ENCODE measurements around the gene SURF4.

SURF4 gene

DNA sequence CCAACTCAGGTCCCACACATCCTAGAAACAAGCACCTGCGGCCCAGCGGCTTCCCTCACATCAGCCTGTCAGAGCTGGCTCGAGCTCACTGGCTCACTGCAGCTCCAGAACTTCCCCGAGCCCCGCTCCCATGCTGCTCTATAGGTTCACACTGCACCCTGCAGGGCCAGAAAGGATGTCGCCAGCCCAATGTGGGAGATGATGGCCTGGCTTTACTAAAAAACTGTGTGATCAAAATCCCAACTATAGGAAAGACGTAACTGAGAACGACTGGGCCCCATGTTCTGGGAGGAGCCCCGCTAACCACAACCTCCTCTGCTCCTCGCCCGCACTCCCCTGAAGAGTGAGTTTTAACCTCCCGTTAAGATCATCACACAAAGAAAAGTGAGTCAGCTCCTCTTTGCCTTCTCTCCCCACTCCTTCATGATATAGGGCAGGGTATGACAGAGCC, 4.6 kb downstream of the SURF4 start:
- TF ChIP-seq, protein P1, sequence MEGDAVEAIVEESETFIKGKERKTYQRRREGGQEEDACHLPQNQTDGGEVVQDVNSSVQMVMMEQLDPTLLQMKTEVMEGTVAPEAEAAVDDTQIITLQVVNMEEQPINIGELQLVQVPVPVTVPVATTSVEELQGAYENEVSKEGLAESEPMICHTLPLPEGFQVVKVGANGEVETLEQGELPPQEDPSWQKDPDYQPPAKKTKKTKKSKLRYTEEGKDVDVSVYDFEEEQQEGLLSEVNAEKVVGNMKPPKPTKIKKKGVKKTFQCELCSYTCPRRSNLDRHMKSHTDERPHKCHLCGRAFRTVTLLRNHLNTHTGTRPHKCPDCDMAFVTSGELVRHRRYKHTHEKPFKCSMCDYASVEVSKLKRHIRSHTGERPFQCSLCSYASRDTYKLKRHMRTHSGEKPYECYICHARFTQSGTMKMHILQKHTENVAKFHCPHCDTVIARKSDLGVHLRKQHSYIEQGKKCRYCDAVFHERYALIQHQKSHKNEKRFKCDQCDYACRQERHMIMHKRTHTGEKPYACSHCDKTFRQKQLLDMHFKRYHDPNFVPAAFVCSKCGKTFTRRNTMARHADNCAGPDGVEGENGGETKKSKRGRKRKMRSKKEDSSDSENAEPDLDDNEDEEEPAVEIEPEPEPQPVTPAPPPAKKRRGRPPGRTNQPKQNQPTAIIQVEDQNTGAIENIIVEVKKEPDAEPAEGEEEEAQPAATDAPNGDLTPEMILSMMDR (conservative IDR thresholded peaks at IDR 0.05; ENCODE audit: low read length) = no peak
- no peak overlapping the region for H3K4me3 ChIP-seq (ENCODE audit: low read length)
- DNase-seq (ENCODE audit: low read depth) = no peak

DNA sequence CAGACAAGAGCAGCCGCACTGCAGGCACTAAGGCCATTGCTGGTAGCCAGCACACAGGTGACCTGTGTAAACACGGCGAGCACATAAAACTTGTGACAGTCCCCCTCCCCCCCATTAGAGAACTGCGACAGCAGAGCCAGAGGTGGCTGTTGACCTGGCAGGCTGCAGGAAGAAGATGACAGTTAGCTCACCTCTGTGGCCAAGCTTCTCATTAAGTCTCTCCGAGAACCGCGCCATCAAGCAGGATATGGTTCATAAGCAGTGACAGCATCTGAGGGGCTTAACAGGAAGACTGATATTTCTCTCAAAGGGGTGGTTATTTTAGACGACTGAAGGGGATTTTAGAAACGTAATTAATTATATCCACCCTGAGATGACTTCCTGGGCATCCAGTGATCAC, 5.2 kb downstream of the SURF4 start:
- no peak overlapping the region for H3K4me3 ChIP-seq (ENCODE audit: low read length)
- no peak for DNase-seq (ENCODE audit: low read depth)
- TF ChIP-seq, protein P1 (conservative IDR thresholded peaks at IDR 0.05; ENCODE audit: low read length) = no peak

DNA sequence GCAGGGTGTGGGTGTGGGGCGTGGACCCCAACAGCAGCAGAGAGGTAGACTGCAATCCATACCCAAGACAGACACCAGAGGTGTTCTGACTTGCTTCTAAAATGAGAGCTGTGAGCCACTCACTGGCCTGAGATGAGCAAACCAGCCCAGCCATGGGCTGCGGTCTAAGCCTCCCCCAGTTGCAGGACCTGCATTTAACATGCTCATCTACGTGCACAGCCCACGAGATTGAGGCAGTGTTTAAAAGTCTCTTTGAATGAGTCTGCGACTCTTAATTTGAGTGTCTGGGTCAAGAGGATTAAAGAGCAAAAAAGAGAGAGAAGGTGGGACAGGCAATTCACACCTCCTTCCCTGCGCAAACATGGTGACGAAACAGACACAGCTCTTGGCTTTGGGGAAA, 5.9 kb downstream of the SURF4 start:
- no peak for DNase-seq (ENCODE audit: low read depth)
- TF ChIP-seq, protein P1 (conservative IDR thresholded peaks at IDR 0.05; ENCODE audit: low read length) = no peak
- no peak overlapping the region for H3K4me3 ChIP-seq (ENCODE audit: low read length)

DNA sequence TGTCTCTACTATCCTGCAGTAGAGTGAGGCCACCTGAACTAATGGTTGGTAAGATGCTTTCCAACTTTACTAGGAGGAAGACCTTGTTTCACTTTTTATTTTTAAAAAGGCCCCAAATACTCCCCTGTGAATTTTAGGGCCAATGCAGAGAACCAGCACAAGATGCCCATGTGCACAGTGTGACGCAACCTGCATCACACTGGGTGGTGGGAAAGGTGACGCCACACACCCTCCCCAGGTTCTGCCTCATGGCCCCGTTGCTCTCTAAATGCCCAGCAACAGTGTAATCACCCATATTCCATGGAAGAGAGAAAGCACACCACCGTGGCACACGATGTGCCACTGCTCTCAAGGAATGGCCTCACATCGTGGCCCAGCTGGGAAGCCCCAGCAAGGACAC, 6.4 kb downstream of the SURF4 start:
- no peak overlapping the region for H3K4me3 ChIP-seq (ENCODE audit: low read length)
- DNase-seq (ENCODE audit: low read depth) = no peak
- TF ChIP-seq, protein P1 (conservative IDR thresholded peaks at IDR 0.05; ENCODE audit: low read length) = no peak

DNA sequence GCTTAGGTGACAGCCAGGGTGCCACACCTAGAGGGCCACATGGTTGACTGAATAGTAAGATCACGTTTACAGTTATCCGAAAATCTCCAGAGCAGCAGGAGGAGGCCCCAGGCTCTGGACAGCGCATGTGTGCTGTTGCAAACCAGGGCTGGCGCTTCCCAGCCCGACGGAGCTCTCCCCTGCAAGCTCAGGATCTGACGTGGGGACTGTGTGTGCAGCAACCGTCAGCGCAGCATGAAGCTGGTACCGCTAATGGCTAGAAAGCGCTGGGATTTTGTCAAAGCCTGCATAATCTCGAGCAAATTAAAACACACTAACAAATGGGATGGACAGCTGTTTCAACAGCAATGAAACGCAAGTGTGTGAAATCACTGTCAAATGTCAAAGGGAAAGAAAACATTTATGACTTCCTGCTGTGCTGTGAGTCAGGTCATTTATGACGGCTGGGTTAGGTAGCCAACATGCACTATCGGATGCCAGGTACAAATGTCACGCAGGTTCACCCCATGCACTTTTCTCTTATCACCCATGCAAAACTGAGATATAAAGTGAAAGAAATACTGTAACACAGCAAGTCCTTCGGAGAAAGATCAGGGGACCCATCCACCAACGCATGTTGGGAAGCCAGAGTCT, 7.5 kb downstream of the SURF4 start:
- no peak for DNase-seq (ENCODE audit: low read depth)
- TF ChIP-seq, protein P1 (conservative IDR thresholded peaks at IDR 0.05; ENCODE audit: low read length) = no peak
- no peak overlapping the region for H3K4me3 ChIP-seq (ENCODE audit: low read length)

DNA sequence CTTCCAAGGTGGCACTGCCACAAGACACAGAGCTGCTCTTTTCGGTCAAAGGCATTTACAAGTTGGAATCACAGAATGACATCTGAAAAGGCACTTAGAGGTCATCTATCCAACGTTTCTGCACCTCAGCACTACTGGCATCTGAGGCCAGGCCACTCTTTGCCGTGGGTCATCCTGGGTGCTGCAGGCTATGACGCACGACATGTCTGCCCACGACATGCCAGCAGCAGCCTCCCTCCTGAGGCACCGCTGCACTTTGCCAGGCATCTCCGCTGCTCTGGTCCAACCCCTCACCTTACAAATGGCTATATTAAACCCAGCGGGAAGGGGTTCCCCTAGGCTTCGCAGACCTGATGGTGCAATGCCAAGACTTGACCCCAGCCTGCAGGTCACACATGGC, 8.1 kb downstream of the SURF4 start:
- no peak overlapping the region for H3K4me3 ChIP-seq (ENCODE audit: low read length)
- TF ChIP-seq, protein P1 (conservative IDR thresholded peaks at IDR 0.05; ENCODE audit: low read length) = no peak
- no peak for DNase-seq (ENCODE audit: low read depth)

DNA sequence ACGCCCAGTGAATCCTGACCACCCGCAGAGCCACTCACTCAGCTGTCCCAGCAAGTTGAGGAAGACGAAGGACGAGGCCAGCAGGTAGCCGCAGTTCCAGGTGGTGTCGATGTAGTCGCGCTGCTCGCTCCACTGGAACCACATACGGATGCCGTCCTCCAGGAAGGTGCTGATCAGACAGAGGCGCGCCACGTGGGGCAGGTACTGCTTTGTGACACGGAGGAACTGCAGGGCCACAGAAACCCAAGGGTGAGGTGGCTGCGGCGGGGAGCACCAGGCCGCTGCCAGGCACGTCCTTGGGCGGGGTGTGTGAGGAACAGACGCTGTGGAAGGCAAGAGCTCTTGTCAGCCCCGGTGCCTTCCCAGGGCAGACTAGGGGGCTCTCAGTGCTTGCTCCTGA, 8.6 kb downstream of the SURF4 start:
- H3K4me3 ChIP-seq (ENCODE audit: low read length) = no peak overlapping the region
- TF ChIP-seq, protein P1 (conservative IDR thresholded peaks at IDR 0.05; ENCODE audit: low read length) = no peak

More for the DNA sequence above, 8.6 kb downstream of the SURF4 start:
- no peak for DNase-seq (ENCODE audit: low read depth)
